Measurements from ENCODE around the gene PF4V1. TPM values are rescaled to one million over a fixed set of nuclear protein-coding genes. Genes with fewer than 3 reads are reported as not detected.
A peak's percentile ranks its signal among the peaks of the same experiment; 100 is the strongest.

PF4V1 gene
- polyA plus RNA-seq, 2 of the 4 experiments (the other 2 are of a cell fraction), result not detected

DNA sequence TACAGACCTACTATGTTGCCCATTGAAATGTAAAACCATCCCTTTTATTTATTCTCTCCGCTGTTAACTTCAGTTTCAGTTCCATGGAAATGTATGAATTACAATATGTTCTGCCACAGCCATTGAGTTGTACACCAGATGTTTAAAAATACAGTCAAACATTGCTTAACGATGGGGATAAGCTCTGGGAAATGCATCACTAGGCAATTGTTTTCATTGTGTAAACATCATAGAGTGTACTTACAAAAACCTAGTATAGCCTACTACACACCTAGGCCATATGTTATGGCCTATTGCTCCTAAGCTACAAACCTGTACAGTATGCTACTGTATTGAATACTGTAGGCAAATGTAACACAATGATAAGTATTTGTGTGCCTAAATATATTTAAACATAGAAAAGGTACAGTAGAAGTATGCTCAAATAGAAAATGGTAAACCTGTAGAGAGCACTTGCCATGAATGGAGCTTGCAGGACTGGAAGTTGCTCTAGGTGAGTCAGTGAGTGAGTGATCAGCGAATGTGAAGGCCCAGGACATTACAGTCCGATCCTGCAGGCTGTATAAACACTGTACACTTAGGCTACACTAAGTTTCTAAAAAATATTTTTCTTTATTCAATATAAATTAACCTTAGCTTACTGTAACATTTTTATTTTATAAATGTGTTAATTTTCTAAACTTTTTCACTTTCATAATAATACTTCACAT, 2.7 kb upstream of the PF4V1 start:
- Histone ChIP-seq H3K27ac (no peak overlapping the region), H3K4me1 (no peaks in the 10 kb centered on the region), H3K9me3 (0 out of 3 replicates have a peak, but pooled peaks cover 2% of the 10 kb centered on the region), H3K4me2 (no peak overlapping the region), H3K4me3 (no peak overlapping the region)
- WGBS (ENCODE audit: missing lambda C conversion rate), result 71% methylated on average over 4 of the region's 4 CpGs
- POLR2A ChIA-PET, result no interaction called here
- FAIRE-seq (no peak), DNase-seq (ENCODE audit: low read depth in 1 of 2, low spot score in 1 of 2) (no peak), ATAC-seq (no peak)
- TF ChIP-seq, protein P1, sequence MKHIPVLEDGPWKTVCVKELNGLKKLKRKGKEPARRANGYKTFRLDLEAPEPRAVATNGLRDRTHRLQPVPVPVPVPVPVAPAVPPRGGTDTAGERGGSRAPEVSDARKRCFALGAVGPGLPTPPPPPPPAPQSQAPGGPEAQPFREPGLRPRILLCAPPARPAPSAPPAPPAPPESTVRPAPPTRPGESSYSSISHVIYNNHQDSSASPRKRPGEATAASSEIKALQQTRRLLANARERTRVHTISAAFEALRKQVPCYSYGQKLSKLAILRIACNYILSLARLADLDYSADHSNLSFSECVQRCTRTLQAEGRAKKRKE (CRISPR knock-in tag; IDR thresholded peaks at IDR 0.05; ENCODE audit: low read depth), result no peak
- no peak for TF ChIP-seq FOXS1 (CRISPR knock-in tag; IDR thresholded peaks at IDR 0.05)
- no peak for TF ChIP-seq MAZ (IDR thresholded peaks at IDR 0.05; ENCODE audit: borderline replicate concordance, low read depth, low read length)
- no peak for TF ChIP-seq TFCP2L1 (CRISPR knock-in tag; IDR thresholded peaks at IDR 0.05)
- no peak for TF ChIP-seq CHD4 (IDR thresholded peaks at IDR 0.05; ENCODE audit: borderline replicate concordance)
- TF ChIP-seq NPAS2 (CRISPR knock-in tag; IDR thresholded peaks at IDR 0.05; ENCODE audit: borderline replicate concordance), result no peak
- CTCF ChIA-PET, result interaction anchor here (1.7 kb wide), 1 partner anchor 14 kb away, joined by 5 read pairs; no protein-coding TSS in a partner anchor

DNA sequence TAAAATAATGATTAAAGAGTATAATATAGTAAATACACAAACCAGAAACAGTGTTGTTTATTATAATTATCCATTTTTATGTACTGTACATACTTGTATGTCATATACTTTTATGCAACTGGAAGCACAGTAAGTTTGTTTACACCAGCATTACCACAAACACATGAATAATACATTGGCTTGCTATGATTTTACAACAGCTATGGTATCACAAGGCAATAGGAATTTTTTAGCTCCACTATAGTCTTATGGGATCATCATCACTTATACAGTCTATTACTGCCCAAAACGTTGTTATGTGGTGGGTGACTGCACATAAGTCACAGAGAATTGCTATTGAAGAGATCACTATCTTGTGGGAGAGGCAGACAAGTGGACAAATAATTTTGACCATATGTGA, 1.8 kb upstream of the PF4V1 start:
- no peak for FAIRE-seq
- ChIA-PET CTCF (interaction anchor here (1.7 kb wide), 1 partner anchor 13 kb away, joined by 5 read pairs; no protein-coding TSS in a partner anchor), POLR2A (no interaction called here)
- TF ChIP-seq TP53 (CRISPR knock-in tag; IDR thresholded peaks at IDR 0.05) (no peak), EHF (CRISPR knock-in tag; IDR thresholded peaks at IDR 0.05) (no peak), RARB (CRISPR knock-in tag; IDR thresholded peaks at IDR 0.05) (no peak), NPAS2 (CRISPR knock-in tag; IDR thresholded peaks at IDR 0.05; ENCODE audit: borderline replicate concordance) (no peak), SMC3 (IDR thresholded peaks at IDR 0.05) (no peak), EHMT2 (IDR thresholded peaks at IDR 0.05; ENCODE audit: low read depth) (no peak), RCOR1 (IDR thresholded peaks at IDR 0.05; ENCODE audit: low read depth, low read length) (no peak), MAZ (IDR thresholded peaks at IDR 0.05; ENCODE audit: borderline replicate concordance, low read depth, low read length) (no peak)
- TF ChIP-seq, protein P2, sequence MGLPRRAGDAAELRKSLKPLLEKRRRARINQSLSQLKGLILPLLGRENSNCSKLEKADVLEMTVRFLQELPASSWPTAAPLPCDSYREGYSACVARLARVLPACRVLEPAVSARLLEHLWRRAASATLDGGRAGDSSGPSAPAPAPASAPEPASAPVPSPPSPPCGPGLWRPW (IDR thresholded peaks at IDR 0.05), result no peak
- TF ChIP-seq, protein P3, sequence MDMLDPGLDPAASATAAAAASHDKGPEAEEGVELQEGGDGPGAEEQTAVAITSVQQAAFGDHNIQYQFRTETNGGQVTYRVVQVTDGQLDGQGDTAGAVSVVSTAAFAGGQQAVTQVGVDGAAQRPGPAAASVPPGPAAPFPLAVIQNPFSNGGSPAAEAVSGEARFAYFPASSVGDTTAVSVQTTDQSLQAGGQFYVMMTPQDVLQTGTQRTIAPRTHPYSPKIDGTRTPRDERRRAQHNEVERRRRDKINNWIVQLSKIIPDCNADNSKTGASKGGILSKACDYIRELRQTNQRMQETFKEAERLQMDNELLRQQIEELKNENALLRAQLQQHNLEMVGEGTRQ (IDR thresholded peaks at IDR 0.05), result no peak
- H3K4me1 ChIP-seq, result no peaks in the 10 kb centered on the region
- DNase-seq (ENCODE audit: low read depth in 1 of 2, low spot score in 1 of 2), result no peak
- 0 out of 3 replicates have a peak, but pooled peaks cover 3% of the 10 kb centered on the region for H3K9me3 ChIP-seq
- no peak overlapping the region for H3K4me2 ChIP-seq
- ATAC-seq, result no peak
- H3K27ac ChIP-seq, result no peak overlapping the region
- H3K4me3 ChIP-seq, result no peak overlapping the region
- 23% methylated on average over 1 of the region's 1 CpG for WGBS (ENCODE audit: missing lambda C conversion rate)

DNA sequence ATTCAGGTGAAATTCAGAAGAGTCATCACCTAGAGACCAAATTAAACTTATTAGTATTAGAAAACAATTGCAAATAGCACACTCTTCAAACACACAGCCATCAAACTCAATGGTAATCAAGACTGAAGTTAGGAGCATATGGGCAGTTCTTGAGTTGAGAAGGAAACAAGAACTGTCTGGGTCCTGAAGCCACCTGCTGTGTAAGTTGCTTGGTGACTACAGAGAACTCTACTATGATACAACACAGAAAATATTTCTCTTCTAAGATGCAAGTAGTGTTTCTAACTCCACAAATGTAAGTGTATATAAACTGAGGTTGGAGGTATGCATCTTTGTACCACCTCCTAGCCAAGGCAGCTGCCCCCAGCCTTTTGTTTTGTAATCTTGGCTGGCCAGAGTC, 325 bp upstream of the PF4V1 start:
- no peak for TF ChIP-seq CHD4 (IDR thresholded peaks at IDR 0.05; ENCODE audit: borderline replicate concordance)
- CTCF ChIA-PET, result no interaction called here
- ATAC-seq, result no peak
- Histone ChIP-seq H3K4me2 (no peak overlapping the region), H3K9me3 (peaks cover 12% of the 10 kb centered on the region), H3K27ac (no peak overlapping the region), H3K4me1 (no peaks in the 10 kb centered on the region), H3K4me3 (no peak overlapping the region)
- POLR2A ChIA-PET, result no interaction called here
- no peak for DNase-seq (ENCODE audit: low read depth in 1 of 2, low spot score in 1 of 2)
- no peak for FAIRE-seq

DNA sequence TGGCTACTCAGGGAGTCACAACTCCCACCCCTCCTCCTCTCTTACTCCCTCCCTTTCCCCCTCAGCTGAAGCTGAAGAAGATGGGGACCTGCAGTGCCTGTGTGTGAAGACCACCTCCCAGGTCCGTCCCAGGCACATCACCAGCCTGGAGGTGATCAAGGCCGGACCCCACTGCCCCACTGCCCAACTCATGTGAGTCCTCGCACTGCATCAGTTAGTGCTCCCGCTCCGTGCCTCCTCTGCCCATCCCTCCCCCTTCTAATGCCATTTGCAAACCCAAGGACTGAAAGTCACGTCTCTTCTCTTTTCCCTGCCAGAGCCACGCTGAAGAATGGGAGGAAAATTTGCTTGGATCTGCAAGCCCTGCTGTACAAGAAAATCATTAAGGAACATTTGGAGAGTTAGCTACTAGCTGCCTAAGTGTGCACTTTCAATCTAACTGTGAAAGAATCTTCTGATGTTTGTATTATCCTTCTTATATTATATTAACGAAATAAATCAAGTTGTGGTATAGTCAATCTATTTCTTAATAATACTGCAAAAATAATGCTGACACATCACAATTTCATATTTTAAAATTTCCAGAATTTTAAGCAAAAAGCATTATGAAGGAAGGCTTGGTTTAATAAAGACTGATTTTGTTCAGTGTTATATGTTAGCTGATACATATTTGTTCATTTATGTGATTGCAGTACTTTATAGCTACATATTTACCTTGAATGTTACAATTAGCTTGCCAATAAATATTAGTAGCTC, 800 bp downstream of the PF4V1 start:
- FAIRE-seq, result no peak
- Histone ChIP-seq H3K4me1 (no peaks in the 10 kb centered on the region), H3K4me3 (no peak overlapping the region), H3K9me3 (peaks cover 13% of the 10 kb centered on the region), H3K4me2 (no peak overlapping the region), H3K27ac (no peak overlapping the region)
- POLR2A ChIA-PET, result no interaction called here
- WGBS (ENCODE audit: missing lambda C conversion rate), result 75% methylated on average over 8 of the region's 8 CpGs
- no peak for TF ChIP-seq POLR2AphosphoS2 (conservative IDR thresholded peaks at IDR 0.05; ENCODE audit: low read length)
- peak; percentile 96 for TF ChIP-seq MAFK (IDR thresholded peaks at IDR 0.05; ENCODE audit: partially characterized antibody)
- no peak for ATAC-seq
- CTCF ChIA-PET, result interaction anchor here (1.0 kb wide), 1 partner anchor 124 kb away, joined by 4 read pairs; no protein-coding TSS in a partner anchor
- no peak for DNase-seq (ENCODE audit: low read depth in 1 of 2, low spot score in 1 of 2)

Measured in A549 (cell line).